GM12874 (cell line): ENCODE results near the gene CEP112.

Experiments
- CTCF ChIP-seq: IDR thresholded peaks from 2 replicates; pipeline ENCODE4 v1.5.1; 2011; ENCODE audit warnings: low read depth, mild to moderate bottlenecking, control low read depth, low read length, moderate library complexity; ENCODE audit not compliant: insufficient read depth

Gene CEP112

GRCh38 chr17:65723431-65724151, 468.3 kb downstream of the CEP112 start:
- TF ChIP-seq CTCF = no peak

- no peak for TF ChIP-seq CTCF
Observed at GRCh38 chr17:65718601-65719000, 473.3 kb downstream of the CEP112 start.

- no peak for TF ChIP-seq CTCF
Observed at GRCh38 chr17:65712383-65713267, 479.3 kb downstream of the CEP112 start.

- no peak for TF ChIP-seq CTCF
Observed at GRCh38 chr17:65711671-65712276, 480.2 kb downstream of the CEP112 start.

- TF ChIP-seq CTCF = no peak
Observed at GRCh38 chr17:65707780-65708179, 484.2 kb downstream of the CEP112 start.

- TF ChIP-seq CTCF = no peak
Observed at GRCh38 chr17:65704731-65705130, 487.2 kb downstream of the CEP112 start.

GRCh38 chr17:65703891-65704290, 488.0 kb downstream of the CEP112 start:
- TF ChIP-seq CTCF = no peak
